Endothelial cell of umbilical vein (primary cell): ENCODE results near the gene DMWD.

ENCODE experiments used
- CTCF ChIP-seq, 2 donors: IDR thresholded peaks; 1 replicate in 1 of 2; 2 replicates in 1 of 2; pipeline ENCODE4 v1.5.1; 2011; ENCODE audit warnings: low read length in 2 of 2, mild to moderate bottlenecking in 2 of 2, moderate library complexity in 2 of 2, control low read depth in 1 of 2, inconsistent platforms in 1 of 2, low read depth in 1 of 2; ENCODE audit not compliant: insufficient read depth in 1 of 2; ENCODE audit errors: extremely low read depth in 1 of 2
- EZH2 ChIP-seq: IDR thresholded peaks from 2 replicates; pipeline ENCODE4 v1.6.1; 2012; ENCODE audit warnings: borderline replicate concordance, low read depth, mild to moderate bottlenecking, moderate library complexity, low read length, inconsistent platforms; ENCODE audit not compliant: severe bottlenecking
- GATA2 ChIP-seq: IDR thresholded peaks from 2 replicates; pipeline ENCODE4 v1.7.0; 2011; ENCODE audit warnings: low read depth, mild to moderate bottlenecking, moderate library complexity, mixed read lengths, low read length; ENCODE audit not compliant: insufficient read length, insufficient read depth
- MYC ChIP-seq: IDR thresholded peaks from one replicate; pipeline ENCODE4 v1.6.1; 2011; ENCODE audit warnings: mild to moderate bottlenecking, low read depth, low read length
- POLR2A ChIP-seq: IDR thresholded peaks from 2 replicates; pipeline ENCODE4 v1.6.1; 2012; ENCODE audit warnings: low read depth, mild to moderate bottlenecking, control low read depth, low read length
- POLR2AphosphoS5 ChIP-seq: IDR thresholded peaks from 2 replicates; pipeline ENCODE4 v1.6.1; 2012; ENCODE audit warnings: low read depth, mild to moderate bottlenecking, control low read depth, low read length, moderate library complexity; ENCODE audit not compliant: insufficient read depth

GRCh38 chr19:45827459-45828093 is 34.9 kb upstream of the DMWD start:
- no peak for TF ChIP-seq CTCF (IDR thresholded peaks at IDR 0.05; ENCODE audit: extremely low read depth in 1 of 2, insufficient read depth in 1 of 2, low read depth in 1 of 2, low read length in 2 of 2)
- no peak for TF ChIP-seq POLR2A
- TF ChIP-seq EZH2, result no peak
- TF ChIP-seq GATA2, result no peak
- TF ChIP-seq POLR2AphosphoS5, result no peak
- TF ChIP-seq MYC, result no peak
